Activated naive CD8-positive, alpha-beta T cell treated with anti-CD3 and anti-CD28 coated beads, Interleukin-2, amount 50 U/mL, for 16 hours (primary cell): ENCODE measurements around the gene PGAP3.
A peak's percentile ranks its signal among the peaks of the same experiment; 100 is the strongest.

Experiments used
- DNase-seq: peaks from one replicate; pipeline ENCODE4 v3.0.0-alpha.2; 2020; ENCODE audit warnings: low read depth, low spot score

Gene PGAP3

GRCh38 chr17:39660397-39661385 is 27.2 kb downstream of the PGAP3 start:
- no peak for DNase-seq

- no peak for DNase-seq
These were observed 27.9 kb downstream of the PGAP3 start for GRCh38 chr17:39660011-39660360.

- no peak for DNase-seq
These were observed 28.4 kb downstream of the PGAP3 start for GRCh38 chr17:39659279-39660010.

GRCh38 chr17:39658760-39659159 is 29.1 kb downstream of the PGAP3 start:
- DNase-seq: no peak

- DNase-seq: no peak
These were observed 29.5 kb downstream of the PGAP3 start for GRCh38 chr17:39658346-39658745.

- no peak for DNase-seq
These were observed 32.8 kb downstream of the PGAP3 start for GRCh38 chr17:39655105-39655504.

- DNase-seq: peak; percentile 48
These were observed 34.1 kb downstream of the PGAP3 start for GRCh38 chr17:39653662-39654331.

- no peak for DNase-seq
These were observed 34.6 kb downstream of the PGAP3 start for GRCh38 chr17:39653316-39653661.

GRCh38 chr17:39652587-39653315 is 35.1 kb downstream of the PGAP3 start:
- no peak for DNase-seq

GRCh38 chr17:39651923-39652586 is 35.8 kb downstream of the PGAP3 start:
- DNase-seq: no peak

- no peak for DNase-seq
These were observed 37.7 kb downstream of the PGAP3 start for GRCh38 chr17:39650121-39650579.

GRCh38 chr17:39648616-39649366 is 39.1 kb downstream of the PGAP3 start:
- no peak for DNase-seq

GRCh38 chr17:39647256-39647655 is 40.6 kb downstream of the PGAP3 start:
- DNase-seq: no peak

GRCh38 chr17:39643271-39643670 is 44.6 kb downstream of the PGAP3 start:
- DNase-seq: no peak

- no peak for DNase-seq
These were observed 45.4 kb downstream of the PGAP3 start for GRCh38 chr17:39642291-39643074.

GRCh38 chr17:39641883-39642282 is 46.0 kb downstream of the PGAP3 start:
- no peak for DNase-seq

- DNase-seq: no peak
These were observed 46.8 kb downstream of the PGAP3 start for GRCh38 chr17:39641097-39641496.

- DNase-seq: no peak
These were observed 47.2 kb downstream of the PGAP3 start for GRCh38 chr17:39640591-39641031.
